ENCODE results near the gene ZSWIM6.
A peak's percentile ranks its signal among the peaks of the same experiment; 100 is the strongest.

ZSWIM6 gene

GRCh38 chr5:61331407-61332357 lies at the start of gene ZSWIM6:
TSS of gene ZSWIM6 (plus strand) at chr5:61332258. CDS start at chr5:61332273, 15 bp downstream.
- DNase-seq: peak; percentile 96

GRCh38 chr5:61283471-61283870 lies 48.6 kb upstream of the ZSWIM6 start:
- DNase-seq: no peak

GRCh38 chr5:61285531-61285930 lies 46.5 kb upstream of the ZSWIM6 start:
- no peak for DNase-seq

GRCh38 chr5:61286446-61287132 lies 45.5 kb upstream of the ZSWIM6 start:
- DNase-seq: no peak

- DNase-seq: no peak
Observed at GRCh38 chr5:61287474-61287873, 44.6 kb upstream of the ZSWIM6 start.

GRCh38 chr5:61289241-61289640 lies 42.8 kb upstream of the ZSWIM6 start:
- no peak for DNase-seq

GRCh38 chr5:61289669-61290306 lies 42.3 kb upstream of the ZSWIM6 start:
- DNase-seq: no peak

- no peak for DNase-seq
Observed at GRCh38 chr5:61290791-61291210, 41.3 kb upstream of the ZSWIM6 start.

- no peak for DNase-seq
Observed at GRCh38 chr5:61292062-61292657, 39.9 kb upstream of the ZSWIM6 start.

- no peak for DNase-seq
Observed at GRCh38 chr5:61293071-61293470, 39.0 kb upstream of the ZSWIM6 start.

GRCh38 chr5:61293873-61294272 lies 38.2 kb upstream of the ZSWIM6 start:
- DNase-seq: no peak

GRCh38 chr5:61295365-61295764 lies 36.7 kb upstream of the ZSWIM6 start:
- no peak for DNase-seq

GRCh38 chr5:61298066-61298465 lies 34.0 kb upstream of the ZSWIM6 start:
- DNase-seq: no peak

- DNase-seq: no peak
Observed at GRCh38 chr5:61298580-61298979, 33.5 kb upstream of the ZSWIM6 start.

GRCh38 chr5:61299261-61299681 lies 32.8 kb upstream of the ZSWIM6 start:
- no peak for DNase-seq

- DNase-seq: peak; percentile 66
Observed at GRCh38 chr5:61301341-61302199, 30.5 kb upstream of the ZSWIM6 start.

- DNase-seq: no peak
Observed at GRCh38 chr5:61302200-61302563, 29.9 kb upstream of the ZSWIM6 start.

- DNase-seq: no peak
Observed at GRCh38 chr5:61303346-61303745, 28.7 kb upstream of the ZSWIM6 start.

- DNase-seq: no peak
Observed at GRCh38 chr5:61304590-61305381, 27.3 kb upstream of the ZSWIM6 start.

GRCh38 chr5:61306531-61307131 lies 25.4 kb upstream of the ZSWIM6 start:
- DNase-seq: no peak

- DNase-seq: no peak
Observed at GRCh38 chr5:61307191-61307590, 24.9 kb upstream of the ZSWIM6 start.

All from NCI-H446 treated with DMSO at 0.1 percent for 48 hours (cell line).